ENCODE results near the gene TP53RK. TPM values are rescaled to one million over a fixed set of nuclear protein-coding genes. Genes with fewer than 3 reads are reported as not detected.

Gene TP53RK
- total RNA-seq, 1 donor from 2014 or later: 15.9 TPM

- H3K9ac ChIP-seq: no peak overlapping the region
- Mint-ChIP-seq H3K9me3 (peaks cover 31% of the 10 kb centered on the region), H3K27me3 (ENCODE audit: insufficient read depth, low read depth) (no peaks in the 10 kb centered on the region), H3K27ac (no peak overlapping the region), H3K36me3 (peaks cover 30% of the 10 kb centered on the region), H3K4me3 (no peak overlapping the region), H3K4me1 (no peaks in the 10 kb centered on the region)
- H3K79me2 ChIP-seq (ENCODE audit: low read depth): no peaks in the 10 kb centered on the region
- no peak overlapping the region for H3K27ac ChIP-seq
- no peaks in the 10 kb centered on the region for H4K20me1 ChIP-seq (ENCODE audit: low read depth)
- H3F3A ChIP-seq (ENCODE audit: low read depth): peaks cover 4% of the 10 kb centered on the region
- no peak for DNase-seq (ENCODE audit: low spot score)
- no peak overlapping the region for H2AFZ ChIP-seq (replicated peaks)
- peaks cover 9% of the 10 kb centered on the region for H3K9me3 ChIP-seq (ENCODE audit: low read depth)
- TF ChIP-seq EZH2 (IDR thresholded peaks at IDR 0.05) (no peak), EZH2phosphoT487 (IDR thresholded peaks at IDR 0.05) (no peak), CTCF (IDR thresholded peaks at IDR 0.05) (no peak)
- peaks cover 10% of the 10 kb centered on the region for H3K36me3 ChIP-seq
- no peaks in the 10 kb centered on the region for H3K27me3 ChIP-seq
- H3K4me3 ChIP-seq: no peak overlapping the region
- no peaks in the 10 kb centered on the region for H3K4me1 ChIP-seq
- no peak overlapping the region for H3K4me2 ChIP-seq
Observed at GRCh38 chr20:46661659-46662058, 27.6 kb downstream of the TP53RK start.

- H3K27me3 ChIP-seq: no peaks in the 10 kb centered on the region
- H4K20me1 ChIP-seq (ENCODE audit: low read depth): no peaks in the 10 kb centered on the region
- Mint-ChIP-seq H3K4me3 (no peak overlapping the region), H3K4me1 (no peaks in the 10 kb centered on the region), H3K27me3 (ENCODE audit: insufficient read depth, low read depth) (no peaks in the 10 kb centered on the region), H3K27ac (no peak overlapping the region), H3K36me3 (peaks cover 30% of the 10 kb centered on the region), H3K9me3 (peaks cover 31% of the 10 kb centered on the region)
- H3F3A ChIP-seq (ENCODE audit: low read depth): peaks cover 13% of the 10 kb centered on the region
- no peak for TF ChIP-seq CTCF (IDR thresholded peaks at IDR 0.05)
- TF ChIP-seq EZH2phosphoT487 (IDR thresholded peaks at IDR 0.05): no peak
- TF ChIP-seq EZH2 (IDR thresholded peaks at IDR 0.05): no peak
- H3K4me3 ChIP-seq: no peak overlapping the region
- no peak for DNase-seq (ENCODE audit: low spot score)
- no peaks in the 10 kb centered on the region for H3K4me1 ChIP-seq
- H3K79me2 ChIP-seq (ENCODE audit: low read depth): no peaks in the 10 kb centered on the region
- no peak overlapping the region for H3K9ac ChIP-seq
- peaks cover 9% of the 10 kb centered on the region for H3K9me3 ChIP-seq (ENCODE audit: low read depth)
- H3K27ac ChIP-seq: no peak overlapping the region
- H3K4me2 ChIP-seq: no peak overlapping the region
- H2AFZ ChIP-seq (replicated peaks): no peak overlapping the region
- peaks cover 10% of the 10 kb centered on the region for H3K36me3 ChIP-seq
Observed at GRCh38 chr20:46660487-46660886, 28.8 kb downstream of the TP53RK start.

GRCh38 chr20:46657618-46658017 is 31.6 kb downstream of the TP53RK start:
- TF ChIP-seq CTCF (IDR thresholded peaks at IDR 0.05) (no peak), EZH2phosphoT487 (IDR thresholded peaks at IDR 0.05) (no peak), EZH2 (IDR thresholded peaks at IDR 0.05) (no peak)
- Mint-ChIP-seq H3K27me3 (ENCODE audit: insufficient read depth, low read depth) (no peaks in the 10 kb centered on the region), H3K27ac (no peak overlapping the region), H3K36me3 (peaks cover 28% of the 10 kb centered on the region), H3K4me3 (no peak overlapping the region), H3K4me1 (no peaks in the 10 kb centered on the region), H3K9me3 (peaks cover 31% of the 10 kb centered on the region)
- H3K27ac ChIP-seq: no peak overlapping the region
- no peak overlapping the region for H3K4me3 ChIP-seq
- no peaks in the 10 kb centered on the region for H3K79me2 ChIP-seq (ENCODE audit: low read depth)
- no peaks in the 10 kb centered on the region for H3K27me3 ChIP-seq
- H3K4me2 ChIP-seq: no peak overlapping the region
- H3K9ac ChIP-seq: no peak overlapping the region
- no peaks in the 10 kb centered on the region for H3K4me1 ChIP-seq
- no peak for DNase-seq (ENCODE audit: low spot score)
- H3K9me3 ChIP-seq (ENCODE audit: low read depth): peaks cover 9% of the 10 kb centered on the region
- no peaks in the 10 kb centered on the region for H4K20me1 ChIP-seq (ENCODE audit: low read depth)
- H3K36me3 ChIP-seq: peaks cover 10% of the 10 kb centered on the region
- peaks cover 14% of the 10 kb centered on the region for H3F3A ChIP-seq (ENCODE audit: low read depth)
- H2AFZ ChIP-seq (replicated peaks): no peak overlapping the region

All from neural progenitor cell (in vitro differentiated cells).